Renal pelvis (tissue), 4 donors: ENCODE results near the gene MTMR11. TPM values are rescaled to one million over a fixed set of nuclear protein-coding genes. Genes with fewer than 3 reads are reported as not detected.
"Not testable (repeated sequence)": the region's sequence is repeated elsewhere in the genome, so short reads cannot be mapped to it uniquely, and the experiment has no call there.

Source experiments
- DNase-seq: peaks from one replicate; pipeline ENCODE4 v3.0.0-alpha.2; 2013
- polyA plus RNA-seq, 3 donors: library from polyadenylated mRNA; unstranded; fragments of 120-200 nt; gene quantifications; one replicate each; pipeline ENCODE4 v1.2.1, GENCODE V29; 2013; ENCODE audit not compliant: insufficient read length in 3 of 3

Gene MTMR11
- polyA plus RNA-seq, 3 donors, result 26.7 to 35.8 (median 31.0) TPM

- DNase-seq, result no peak
Observed at GRCh38 chr1:149903836-149904491, 32.7 kb downstream of the MTMR11 start.

- DNase-seq, result peak; percentile 93
Observed at GRCh38 chr1:149899460-149900284, 37.0 kb downstream of the MTMR11 start, which contains the start of gene BOLA1. TSS of gene BOLA1 (plus strand) at chr1:149899568. CDS start at chr1:149900060, 492 bp downstream.

- DNase-seq, result no peak
Observed at GRCh38 chr1:149896575-149896974, 40.1 kb downstream of the MTMR11 start.

GRCh38 chr1:149888999-149889289 is 47.7 kb downstream of the MTMR11 start:
- peak; percentile 48 for DNase-seq

- DNase-seq, result peak; percentile 93
Observed at GRCh38 chr1:149888247-149888998, 48.3 kb downstream of the MTMR11 start.

- DNase-seq, result peak; percentile 99
Observed at GRCh38 chr1:149887456-149888246, 49.0 kb downstream of the MTMR11 start.

GRCh38 chr1:149887196-149887455 is 49.6 kb downstream of the MTMR11 start:
- DNase-seq, result not testable (repeated sequence)

- peak; percentile 100 for DNase-seq
Observed at GRCh38 chr1:149886396-149887195, 50.1 kb downstream of the MTMR11 start.

- DNase-seq, result not testable (repeated sequence)
Observed at GRCh38 chr1:149886121-149886395, 50.6 kb downstream of the MTMR11 start.

GRCh38 chr1:149885339-149886120 is 51.1 kb downstream of the MTMR11 start:
- peak; percentile 90 for DNase-seq

GRCh38 chr1:149884433-149885338 is 52.0 kb downstream of the MTMR11 start:
- DNase-seq, result peak; percentile 44

- DNase-seq, result no peak
Observed at GRCh38 chr1:149883598-149884247, 53.0 kb downstream of the MTMR11 start.

GRCh38 chr1:149881876-149882275 is 54.8 kb downstream of the MTMR11 start:
- no peak for DNase-seq

GRCh38 chr1:149879556-149879955 is 57.1 kb downstream of the MTMR11 start:
- no peak for DNase-seq
